HG02798 (cell line): ENCODE results near the gene ITPR3.

Experiments used
- ATAC-seq: cut with Tn5 transposase; IDR thresholded peaks from one replicate; pipeline ENCODE4 v1.9.1; 2021; ENCODE audit warnings: mild to moderate bottlenecking; ENCODE audit not compliant: unreplicated experiment, poor library complexity

Gene ITPR3

DNA sequence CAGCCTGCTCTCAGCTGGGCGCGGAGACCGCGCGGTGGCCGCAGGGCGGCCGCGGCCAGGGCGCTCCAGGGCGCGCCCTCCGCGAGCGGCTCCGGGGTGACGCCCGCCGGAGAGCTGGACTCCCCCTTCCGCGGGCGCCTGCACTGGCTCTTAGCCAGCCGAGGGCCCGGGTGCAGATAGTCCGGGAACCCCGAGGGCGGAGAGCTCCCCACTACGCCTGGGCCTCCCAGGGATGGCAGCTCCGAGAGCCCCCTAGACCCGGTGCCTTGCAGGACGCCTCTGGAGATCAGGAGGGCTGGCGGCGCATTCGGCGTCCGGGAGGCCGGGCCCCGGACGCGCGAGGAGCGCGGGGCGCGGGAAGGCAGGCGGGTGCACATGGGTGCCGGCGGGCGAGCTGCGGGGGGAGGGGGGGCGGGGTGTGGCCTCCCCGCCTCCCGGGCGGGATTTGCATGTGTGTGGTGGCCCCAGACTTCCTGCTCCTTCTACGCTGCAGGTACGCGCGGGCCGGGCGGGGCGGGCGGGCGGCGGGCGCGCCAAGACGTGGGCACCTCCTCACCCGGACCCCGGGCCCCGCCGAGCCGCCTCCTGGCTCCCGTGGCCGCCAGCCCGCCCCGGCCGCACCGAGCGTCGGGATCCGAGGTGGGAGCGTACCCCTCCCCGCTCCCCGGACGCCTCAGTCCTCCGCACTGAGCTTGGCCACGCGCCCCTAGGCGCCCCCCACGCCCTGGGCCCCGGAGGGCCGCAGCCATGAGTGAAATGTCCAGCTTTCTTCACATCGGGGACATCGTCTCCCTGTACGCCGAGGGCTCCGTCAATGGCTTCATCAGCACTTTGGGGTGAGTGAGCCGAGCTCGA, at the start of gene ITPR3:
Gene ITPR3, plus strand, starts transcription at position 467 of the 855 bp plus-strand sequence. Its CDS starts 281 bp downstream, at position 748.
- peak; percentile 75 for ATAC-seq

DNA sequence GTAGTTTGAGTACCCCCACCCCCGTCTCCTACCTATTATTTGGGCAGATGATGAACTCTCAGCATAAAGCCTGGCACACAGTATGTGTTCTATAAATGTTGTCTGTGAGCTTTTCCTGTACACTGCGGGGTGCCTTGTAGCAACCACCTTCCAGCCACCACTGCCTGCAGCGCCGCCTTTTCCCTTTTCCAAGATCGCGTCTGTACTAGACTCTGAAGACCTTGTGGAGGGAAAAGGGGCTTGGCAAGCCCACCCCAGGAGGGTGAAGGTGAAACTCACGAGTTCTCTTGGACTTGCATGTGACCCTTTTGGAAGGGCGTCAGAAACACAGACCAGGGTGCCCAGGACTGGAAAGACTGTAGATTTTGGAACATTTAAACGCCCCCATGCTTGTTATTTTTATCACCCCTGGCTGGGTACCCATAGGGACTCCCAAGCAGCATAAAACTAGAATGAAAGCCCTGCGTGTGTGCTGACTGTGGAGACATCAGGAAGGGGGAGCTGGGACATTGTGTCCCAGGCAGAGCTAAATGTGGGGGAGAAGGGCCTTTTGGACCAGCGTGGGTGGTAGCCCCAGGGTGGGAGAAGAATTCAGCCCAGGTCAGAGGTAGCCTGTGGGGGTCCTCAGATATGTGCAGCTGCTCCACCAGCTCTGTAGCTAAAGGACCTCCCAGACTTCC, 49.3 kb upstream of the ITPR3 start:
- ATAC-seq = no peak

DNA sequence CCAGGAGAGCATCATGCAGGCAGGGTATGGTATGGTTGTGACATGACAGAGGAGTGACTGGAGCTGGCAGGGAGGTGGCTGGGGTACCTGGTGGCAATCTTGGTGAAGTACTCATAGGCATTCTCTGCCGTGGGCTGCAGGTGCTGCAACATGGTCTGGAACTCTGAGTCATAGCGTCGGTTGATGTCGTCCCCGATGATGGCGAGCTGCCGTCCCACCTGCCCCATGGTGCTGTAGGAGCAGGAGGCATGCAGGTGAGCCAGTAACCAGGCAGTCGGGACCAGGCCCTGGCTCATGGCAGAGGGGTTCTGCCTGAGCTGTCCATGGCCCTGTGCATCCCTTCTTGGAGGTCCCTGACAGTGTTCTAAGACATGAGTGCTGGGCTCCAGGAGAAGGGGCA, 45.9 kb upstream of the ITPR3 start:
- ATAC-seq = no peak

DNA sequence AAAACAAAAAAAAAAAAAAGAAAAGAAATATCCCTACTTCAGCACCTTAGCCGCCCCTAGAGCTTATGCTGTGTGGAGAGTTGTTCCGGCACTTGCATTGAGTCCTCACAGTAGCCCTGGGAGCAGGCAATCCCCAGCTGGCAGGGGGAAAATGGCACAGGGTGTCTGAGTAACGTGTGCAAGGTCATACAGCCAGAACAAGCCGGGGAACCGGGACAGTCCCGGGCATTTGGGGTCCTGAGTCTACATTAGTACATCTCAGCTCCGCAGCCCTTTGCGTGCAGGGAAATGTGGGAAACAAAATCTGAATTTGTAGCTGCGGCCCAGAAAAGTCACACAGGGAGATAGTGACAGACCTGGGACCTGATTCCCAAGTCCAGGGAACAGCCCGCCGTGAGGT, 44.5 kb upstream of the ITPR3 start:
- ATAC-seq = no peak

DNA sequence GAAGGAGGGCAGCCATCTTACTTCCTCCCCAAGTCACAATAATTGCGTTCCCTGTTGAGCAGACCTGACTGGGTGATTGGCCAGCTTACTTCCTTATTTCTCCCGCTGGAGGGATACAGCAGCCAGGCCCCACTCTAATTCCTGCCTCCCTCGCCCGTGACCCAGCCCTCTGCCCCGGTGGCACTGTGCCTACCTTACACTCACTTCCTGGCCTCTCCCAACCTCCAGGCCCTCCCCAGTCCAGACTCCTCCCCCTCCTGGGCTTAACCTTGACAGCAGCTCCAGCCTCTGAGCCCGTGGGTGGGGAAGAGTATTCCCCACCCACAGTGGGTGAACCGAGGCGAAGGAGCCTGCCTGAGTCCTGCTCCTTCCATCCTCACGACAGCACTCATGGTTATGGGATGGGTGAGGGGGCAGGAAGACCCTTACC, 44.0 kb upstream of the ITPR3 start:
- no peak for ATAC-seq

DNA sequence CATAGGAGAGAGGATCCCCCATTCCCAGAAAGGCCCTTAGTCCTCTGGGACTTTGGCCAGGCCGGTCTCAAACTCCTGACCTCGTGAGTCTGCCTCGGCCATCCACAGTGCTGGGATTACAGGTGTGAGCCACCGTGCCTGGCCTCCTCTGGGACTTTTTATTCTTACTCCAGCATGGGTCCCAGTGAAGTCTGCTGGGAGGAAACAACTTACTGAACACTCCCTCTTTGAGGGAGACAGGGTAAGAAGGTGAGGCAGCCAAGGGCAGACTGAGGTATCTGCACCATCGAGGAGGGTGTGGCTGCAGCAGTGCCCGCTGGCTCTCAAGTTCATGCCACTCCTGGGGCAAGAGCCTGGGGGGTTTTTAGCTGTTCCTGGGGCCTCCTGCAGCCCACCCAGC, 43.4 kb upstream of the ITPR3 start:
- ATAC-seq = no peak

DNA sequence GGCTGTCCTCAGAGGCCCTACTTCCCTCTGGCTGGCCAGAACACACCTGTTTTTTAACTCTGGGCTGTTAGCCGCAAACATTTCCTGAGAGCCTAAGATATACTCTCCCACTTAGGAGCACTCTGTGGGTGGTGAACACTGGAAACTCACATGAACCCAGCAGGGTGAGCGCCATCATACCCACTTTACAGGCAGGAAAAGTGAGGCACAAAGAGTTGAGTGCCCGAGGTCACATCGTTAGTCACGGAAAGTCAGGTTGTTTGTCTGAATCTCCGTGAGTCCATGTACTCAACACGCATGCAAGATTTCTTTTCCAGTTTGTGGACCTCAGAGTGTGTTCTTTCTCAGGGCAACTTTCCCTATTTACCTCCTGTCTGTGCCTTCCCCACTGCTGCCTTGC, 43.0 kb upstream of the ITPR3 start:
- no peak for ATAC-seq

DNA sequence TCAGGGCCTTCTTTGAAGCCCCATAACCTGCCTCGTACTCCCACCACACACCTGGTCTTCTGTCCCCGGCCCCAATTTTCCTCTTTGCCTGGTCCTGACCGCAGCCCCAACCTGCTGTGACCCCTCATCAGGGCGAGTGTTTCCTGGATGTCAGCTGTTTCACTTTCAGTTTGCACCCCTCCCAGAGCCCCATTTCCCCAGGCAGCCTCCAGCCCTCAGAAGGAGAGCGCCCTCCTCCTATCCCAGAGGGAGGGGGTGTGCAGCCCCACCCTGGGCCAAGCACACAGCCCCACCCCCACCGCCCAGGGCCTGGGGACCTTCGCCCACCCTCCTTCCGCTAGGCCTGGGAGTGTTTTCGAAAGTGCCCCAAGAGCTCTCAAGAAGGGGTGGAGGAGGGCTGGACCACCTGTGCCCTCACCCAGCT, 42.5 kb upstream of the ITPR3 start:
- ATAC-seq = no peak

DNA sequence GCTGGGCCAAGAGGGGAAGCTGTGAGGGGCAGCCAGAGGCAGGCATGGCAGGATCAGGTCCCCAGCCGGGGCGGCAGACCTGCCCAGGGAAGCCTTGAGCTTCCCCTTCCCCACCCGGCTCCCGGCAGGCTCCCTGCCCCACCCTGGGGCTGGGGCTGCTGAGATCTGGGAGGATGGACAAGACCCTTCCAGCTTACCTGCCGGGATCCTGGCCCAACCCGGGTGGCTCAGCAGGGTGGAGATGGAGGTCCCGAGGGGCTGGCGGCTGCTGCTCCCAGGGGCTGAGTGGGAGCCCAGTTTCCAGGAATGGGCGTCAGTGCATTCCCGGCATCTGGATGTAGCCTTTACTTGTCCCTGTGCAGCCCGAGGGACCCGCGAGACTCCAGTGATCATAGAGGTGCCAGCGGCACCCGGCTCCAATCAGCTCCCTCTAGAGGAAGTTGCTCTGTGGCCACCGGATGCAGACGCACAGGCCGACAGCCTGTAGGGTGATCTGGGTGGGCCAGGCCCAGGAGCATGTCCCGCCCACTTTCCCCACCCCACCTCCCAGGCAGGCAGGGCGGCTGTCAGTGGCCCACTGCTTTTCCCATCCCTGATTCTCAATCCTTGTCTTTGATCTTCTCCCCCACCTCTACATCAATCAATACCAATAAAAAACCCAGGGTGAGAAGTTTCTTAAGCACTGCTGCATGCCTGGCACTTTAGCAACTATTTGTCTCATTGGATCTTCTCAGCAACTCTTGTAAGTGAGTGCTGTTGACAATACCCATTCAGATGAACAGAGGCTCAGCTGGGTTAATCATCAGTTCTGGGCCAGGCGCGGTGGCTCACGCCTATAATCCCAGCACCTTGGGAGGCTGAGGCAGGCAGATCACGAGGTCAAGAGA, 41.1 kb upstream of the ITPR3 start, which contains the start of gene BAK1:
Gene BAK1, minus strand, starts transcription at position 449 of the 887 bp plus-strand sequence. CDS start 2,672 bp downstream, outside the sequence.
- peak; percentile 93 for ATAC-seq

DNA sequence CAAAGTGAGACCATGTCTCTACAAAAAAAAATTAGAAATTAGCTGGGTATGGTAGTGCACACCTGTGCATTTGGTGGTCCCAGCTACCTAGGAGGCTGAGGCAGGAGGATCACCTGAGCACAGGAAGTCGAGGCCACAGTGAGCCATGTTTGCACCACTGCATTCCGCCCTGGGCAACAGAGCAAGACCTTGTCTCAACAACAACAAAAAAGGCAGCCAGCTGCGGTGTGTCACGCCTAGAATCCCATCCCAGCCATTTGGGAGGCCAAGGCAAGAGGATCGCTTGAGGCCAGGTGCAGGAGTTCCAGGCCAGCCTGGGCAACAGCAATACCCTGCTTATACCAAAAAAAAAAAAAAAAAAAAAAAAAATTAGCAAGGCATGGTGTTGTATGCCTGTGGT, 39.9 kb upstream of the ITPR3 start:
- no peak for ATAC-seq

DNA sequence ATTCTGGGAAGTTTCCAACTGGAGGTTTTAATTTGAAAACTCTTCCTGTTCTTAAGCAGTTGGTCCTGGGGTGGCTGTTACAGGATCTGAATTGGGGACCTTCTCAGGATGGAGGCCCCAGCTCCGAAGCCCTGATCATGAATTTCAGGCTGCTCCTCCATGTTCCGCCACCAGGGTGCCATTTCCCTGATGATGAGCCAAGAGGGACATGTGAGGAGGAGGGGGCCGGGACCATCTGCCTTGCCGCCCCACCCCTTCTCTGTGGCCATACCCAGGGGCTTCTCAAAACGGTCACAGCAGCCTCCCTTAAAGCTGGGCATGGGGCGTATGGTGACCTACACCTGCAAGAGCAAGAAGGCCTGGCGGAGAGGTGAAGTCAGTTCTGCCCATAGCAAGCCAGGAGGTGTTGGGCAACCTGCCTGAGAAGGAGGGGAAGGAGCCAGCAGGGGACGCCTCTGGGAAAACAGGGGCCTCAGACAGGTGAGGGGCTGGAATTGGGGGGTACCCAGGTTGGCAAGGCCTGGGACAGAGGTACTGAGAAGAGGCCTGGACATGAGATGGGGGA, 37.4 kb upstream of the ITPR3 start:
- no peak for ATAC-seq

DNA sequence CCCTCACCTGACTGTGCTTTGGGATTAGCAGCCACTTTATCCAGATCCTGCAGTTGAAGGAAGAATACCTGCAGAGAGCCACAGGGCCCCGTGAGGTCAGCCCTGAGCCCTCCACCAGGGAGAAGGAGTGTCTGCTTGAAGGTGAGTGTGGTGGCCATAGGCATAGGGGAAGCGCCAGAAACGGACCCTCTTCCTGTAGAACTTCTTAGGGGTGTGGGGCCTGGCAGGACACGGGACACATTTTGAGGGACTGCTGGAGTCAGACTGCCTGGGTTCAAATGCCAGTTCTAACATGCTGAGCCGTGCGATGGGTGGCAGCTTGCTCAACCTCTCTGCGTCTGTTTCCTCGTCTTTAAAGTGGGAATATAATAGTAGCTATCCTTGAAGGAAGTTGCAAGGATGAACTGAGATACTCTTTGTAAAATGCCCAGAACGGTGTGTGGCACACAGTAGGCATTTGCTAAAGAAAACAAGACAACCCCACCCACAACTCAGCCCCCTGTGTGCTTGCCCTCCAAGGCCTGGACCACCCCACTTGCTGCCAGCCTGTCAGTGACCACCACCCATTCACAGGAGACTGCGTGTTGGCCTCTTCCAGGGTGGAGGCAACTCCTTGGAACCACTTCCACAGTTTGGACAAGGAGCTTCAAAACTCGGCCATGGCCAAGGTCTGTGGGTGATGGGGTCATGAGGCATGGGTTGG, 36.3 kb upstream of the ITPR3 start:
- no peak for ATAC-seq

DNA sequence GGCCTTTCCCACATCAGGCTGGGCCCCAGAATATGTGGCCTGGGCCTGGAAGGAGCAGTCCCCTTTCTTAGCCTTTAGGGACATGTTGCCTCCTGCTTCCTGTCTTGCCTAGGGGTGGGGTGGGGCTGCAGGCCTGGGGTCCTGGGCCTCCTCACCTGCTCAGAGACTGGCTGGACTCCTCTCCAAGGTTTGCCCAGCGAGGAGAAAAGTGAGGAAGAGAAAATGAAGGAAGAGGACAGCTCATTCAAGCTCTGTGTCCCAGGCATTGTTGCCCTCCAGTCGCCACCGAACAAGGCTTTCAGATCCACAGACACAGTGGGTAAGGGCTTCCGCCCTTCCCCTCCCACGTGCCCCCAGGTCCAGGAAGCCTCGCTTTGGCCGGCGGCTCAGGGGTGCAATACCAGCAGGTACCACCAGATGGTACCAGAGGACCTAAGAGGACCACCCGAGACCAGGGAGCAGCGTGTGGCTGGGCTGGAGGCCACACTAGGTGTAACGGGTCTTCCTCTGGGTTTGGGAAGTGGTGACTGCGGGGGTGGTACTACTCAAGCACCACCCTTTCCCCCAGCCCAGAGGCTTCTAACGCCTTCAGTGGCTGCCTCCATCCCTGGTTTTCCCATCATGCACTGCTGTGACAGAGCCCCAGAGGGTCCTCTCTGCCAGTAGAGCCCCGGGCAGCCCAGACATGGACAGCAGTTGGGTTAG, 35.6 kb upstream of the ITPR3 start:
- peak; percentile 78 for ATAC-seq

DNA sequence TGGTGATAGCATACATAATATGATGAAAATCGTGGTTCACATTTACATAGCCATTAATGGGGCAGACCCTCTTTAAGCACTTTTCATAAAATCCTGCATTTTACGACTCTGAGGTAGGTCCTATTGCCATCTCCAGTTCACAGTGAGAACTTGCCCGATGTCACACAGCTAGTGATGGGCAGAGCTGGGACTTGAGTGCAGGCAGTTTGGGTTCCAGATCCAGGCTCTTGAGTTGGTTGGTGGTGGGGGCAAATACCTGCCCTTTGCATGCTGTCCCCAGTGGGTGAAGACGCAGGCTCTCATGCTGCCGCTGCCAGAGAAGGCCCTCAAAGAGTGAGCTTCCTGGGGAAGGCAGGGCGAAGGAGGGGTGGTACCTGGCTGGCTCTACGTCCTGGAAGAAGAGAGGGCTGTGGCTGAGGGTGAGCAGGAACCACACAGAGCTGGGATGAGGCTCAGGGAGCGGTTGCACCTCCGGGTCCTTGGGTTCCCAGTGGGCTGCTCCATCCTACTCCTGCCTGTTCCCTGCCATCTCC, 34.9 kb upstream of the ITPR3 start:
- ATAC-seq = no peak

DNA sequence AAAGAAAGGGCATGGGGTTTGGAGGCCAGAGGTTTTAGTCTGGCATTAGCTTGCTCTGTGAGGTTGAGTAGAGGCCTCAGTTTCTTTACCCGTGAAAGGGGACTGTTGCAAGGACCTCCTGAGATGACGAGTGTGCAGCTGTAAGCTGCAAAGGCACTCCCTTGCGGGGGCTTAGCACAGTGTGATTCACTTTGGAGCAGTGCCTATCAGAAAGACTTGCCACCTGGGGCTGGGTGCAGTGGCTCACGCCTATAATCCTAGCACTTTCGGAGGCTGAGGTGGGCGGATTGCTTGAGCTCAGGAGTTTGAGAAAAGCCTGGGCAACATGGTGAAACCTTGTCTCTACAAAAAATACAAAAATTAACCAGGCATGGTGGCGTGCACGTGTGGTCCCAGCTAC, 33.6 kb upstream of the ITPR3 start:
- ATAC-seq = no peak

DNA sequence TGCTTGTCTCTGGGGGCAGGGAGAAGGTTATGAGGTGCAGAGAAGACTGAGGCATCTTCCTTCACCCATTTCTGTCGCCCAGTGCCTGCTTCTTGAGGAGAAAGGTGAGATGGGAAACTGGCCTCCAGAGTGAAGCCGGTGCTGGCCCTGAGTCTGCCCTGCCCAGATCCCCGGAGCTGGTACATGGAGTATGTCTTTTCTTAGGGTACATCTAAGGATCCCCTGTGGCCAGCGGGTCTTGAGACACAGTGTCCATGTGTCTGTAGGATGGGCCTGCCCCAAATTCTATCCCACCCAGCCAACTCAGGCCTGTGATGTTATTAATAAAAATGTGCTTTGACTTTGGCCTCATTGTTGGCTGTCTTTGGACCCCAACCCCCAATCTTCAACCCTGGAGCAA, 32.2 kb upstream of the ITPR3 start:
- no peak for ATAC-seq

DNA sequence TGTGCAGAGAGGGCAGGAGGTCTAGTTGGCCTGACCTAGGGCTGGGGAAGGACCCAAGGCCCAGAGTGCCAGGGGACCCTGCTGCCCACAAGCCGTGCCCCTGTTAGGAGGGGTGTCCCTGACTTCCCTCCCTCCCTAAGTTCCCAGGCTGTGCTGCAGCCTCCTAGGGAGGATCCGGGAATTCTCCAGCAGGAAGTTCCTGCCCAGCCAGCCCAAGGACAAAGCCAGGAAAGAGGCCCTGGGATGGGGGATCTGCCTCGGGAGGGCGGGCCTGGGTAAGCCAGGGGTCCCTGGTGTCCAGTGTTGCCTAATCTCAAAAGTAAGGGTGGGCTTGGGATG, 31.8 kb upstream of the ITPR3 start:
- no peak for ATAC-seq

DNA sequence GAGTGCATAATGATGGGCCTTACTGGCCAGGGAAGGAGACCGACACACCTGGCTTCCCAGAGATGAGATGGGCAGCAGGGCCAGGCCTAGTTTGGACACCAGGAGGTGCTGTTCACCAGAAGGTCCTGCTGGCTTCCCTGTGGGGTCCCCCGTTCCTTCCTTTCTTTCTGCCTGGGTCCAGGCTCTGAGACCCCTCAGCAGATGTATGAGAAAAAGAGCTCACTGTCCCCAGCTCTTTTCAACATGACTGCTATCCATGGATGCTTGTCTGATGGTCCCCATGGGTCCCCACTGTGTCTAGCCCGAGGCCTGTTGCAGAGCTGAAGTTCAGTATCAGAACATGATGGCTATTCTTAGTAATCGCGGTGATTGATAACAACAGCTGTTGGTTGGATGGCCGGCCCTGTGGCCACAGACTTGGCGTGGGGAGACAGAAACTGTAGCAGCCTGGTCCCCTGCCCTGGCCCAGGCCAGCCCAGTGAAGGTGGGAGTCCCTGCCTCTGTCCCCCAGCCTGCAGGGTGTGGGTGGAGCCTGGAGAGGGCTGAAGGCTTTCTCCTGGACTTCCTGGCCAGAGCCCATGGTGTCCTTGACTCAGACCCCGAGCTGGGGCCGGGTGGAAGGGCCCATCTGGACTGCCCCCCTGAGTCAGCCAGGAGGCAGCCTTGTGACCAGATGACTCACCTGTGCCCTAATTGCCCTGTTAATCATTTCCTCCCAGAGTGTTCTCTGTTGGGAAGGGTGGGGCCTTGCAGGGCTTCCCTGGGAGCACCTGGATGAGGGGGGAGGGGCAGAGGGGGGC, 31.2 kb upstream of the ITPR3 start:
- ATAC-seq = no peak
